D341Med (cell line): Measurements from ENCODE around the gene ADGRB2.

Experiments used
- DNase-seq: peaks from one replicate; pipeline ENCODE4 v3.0.0; 2012; ENCODE audit warnings: low spot score

The ADGRB2 gene

GRCh38 chr1:31763671-31764311 is 349 bp downstream of the ADGRB2 start:
- peak; percentile 76 for DNase-seq

GRCh38 chr1:31762726-31763670 is 1.1 kb downstream of the ADGRB2 start:
- DNase-seq, result peak; percentile 95

DNA sequence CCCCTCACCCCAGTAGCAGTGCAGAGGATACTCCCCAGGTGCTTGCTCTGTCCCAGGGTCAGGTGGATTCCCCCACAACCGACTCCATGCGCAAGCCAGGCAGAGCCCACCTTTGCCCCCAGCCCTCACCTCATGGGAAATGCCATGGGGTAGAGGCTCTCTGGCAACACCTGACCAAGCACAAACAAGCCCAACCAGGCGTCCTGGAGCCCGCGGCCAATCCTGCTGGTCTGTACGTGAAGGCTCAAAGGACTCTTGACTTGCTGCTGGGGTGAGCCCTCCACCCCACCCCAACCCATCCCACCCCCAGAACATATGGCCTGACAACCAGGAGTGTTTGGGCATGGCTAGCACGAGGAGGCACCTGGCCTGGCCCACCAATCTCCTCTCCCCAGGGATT is 1.8 kb downstream of the ADGRB2 start:
- no peak for DNase-seq

GRCh38 chr1:31761883-31762282 is 2.3 kb downstream of the ADGRB2 start:
- no peak for DNase-seq

- peak; percentile 59 for DNase-seq
Observed at GRCh38 chr1:31760471-31761470, 3.4 kb downstream of the ADGRB2 start.

GRCh38 chr1:31759298-31760023 is 4.7 kb downstream of the ADGRB2 start:
- DNase-seq, result no peak

DNA sequence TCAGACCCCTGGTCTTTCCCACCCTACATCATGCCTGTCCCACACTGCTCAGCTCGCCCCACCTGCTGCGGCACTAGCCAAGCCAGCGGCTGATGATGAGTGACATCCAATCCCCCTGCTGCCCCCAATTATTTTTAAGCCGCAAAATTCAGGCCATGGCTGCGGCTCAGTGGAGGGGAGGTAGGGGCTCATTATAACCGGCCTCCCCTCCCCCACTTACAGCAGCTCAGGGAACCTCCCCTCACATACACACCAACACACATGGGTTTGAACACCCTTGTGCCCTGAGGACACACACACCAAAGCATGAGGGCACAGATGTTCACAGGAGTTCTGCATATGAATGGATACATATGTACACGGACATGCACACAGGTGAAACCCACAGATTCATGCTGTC is 5.3 kb downstream of the ADGRB2 start:
- no peak for DNase-seq

DNA sequence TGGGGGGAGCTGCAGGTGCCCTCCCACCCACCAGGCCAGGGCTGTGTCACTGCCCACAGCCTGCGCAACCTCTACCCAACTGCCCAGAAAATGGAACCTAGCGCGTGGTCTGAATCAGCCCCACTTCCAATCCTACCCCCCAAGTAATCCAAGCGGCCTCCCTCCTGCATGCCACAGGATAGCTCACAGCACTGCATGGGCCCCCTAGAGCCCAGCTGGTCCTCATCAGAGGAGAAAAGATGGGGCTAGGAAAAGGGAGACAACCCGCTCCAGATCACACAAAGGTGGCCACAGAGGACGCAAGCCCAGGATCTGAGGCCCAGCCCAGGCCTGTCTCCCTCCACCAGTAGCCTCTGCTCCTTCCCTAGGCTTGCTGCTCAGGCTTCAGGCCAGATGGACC is 6.2 kb downstream of the ADGRB2 start:
- no peak for DNase-seq

- DNase-seq, result no peak
Observed at GRCh38 chr1:31757204-31757679, 6.9 kb downstream of the ADGRB2 start.

- DNase-seq, result no peak
Observed at GRCh38 chr1:31756578-31756977, 7.6 kb downstream of the ADGRB2 start.

- no peak for DNase-seq
Observed at GRCh38 chr1:31755850-31756492, 8.2 kb downstream of the ADGRB2 start.

- peak; percentile 66 for DNase-seq
Observed at GRCh38 chr1:31755197-31755611, 8.9 kb downstream of the ADGRB2 start.

DNA sequence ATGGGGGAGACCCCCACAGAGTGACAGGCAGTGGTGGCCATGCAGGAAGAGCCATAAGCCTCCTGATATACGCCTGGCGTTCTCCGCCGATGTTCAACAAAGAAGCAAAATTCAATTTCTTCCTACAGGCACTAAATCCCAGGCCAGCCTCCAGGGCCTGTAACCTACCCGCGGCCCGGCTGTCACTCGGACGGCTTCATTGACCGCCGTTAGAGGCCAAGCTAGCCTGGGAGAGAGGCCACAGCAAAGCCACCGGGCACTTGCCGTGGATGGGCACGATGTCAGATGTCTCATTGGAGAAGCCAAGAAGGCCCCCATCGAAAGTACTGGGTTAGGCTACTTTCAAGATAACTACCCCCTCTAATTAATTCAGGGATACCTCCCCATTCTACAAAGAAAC is 9.7 kb downstream of the ADGRB2 start:
- DNase-seq, result no peak

GRCh38 chr1:31753707-31754349 is 10.3 kb downstream of the ADGRB2 start:
- peak; percentile 72 for DNase-seq

- no peak for DNase-seq
Observed at GRCh38 chr1:31752952-31753475, 11.1 kb downstream of the ADGRB2 start.

DNA sequence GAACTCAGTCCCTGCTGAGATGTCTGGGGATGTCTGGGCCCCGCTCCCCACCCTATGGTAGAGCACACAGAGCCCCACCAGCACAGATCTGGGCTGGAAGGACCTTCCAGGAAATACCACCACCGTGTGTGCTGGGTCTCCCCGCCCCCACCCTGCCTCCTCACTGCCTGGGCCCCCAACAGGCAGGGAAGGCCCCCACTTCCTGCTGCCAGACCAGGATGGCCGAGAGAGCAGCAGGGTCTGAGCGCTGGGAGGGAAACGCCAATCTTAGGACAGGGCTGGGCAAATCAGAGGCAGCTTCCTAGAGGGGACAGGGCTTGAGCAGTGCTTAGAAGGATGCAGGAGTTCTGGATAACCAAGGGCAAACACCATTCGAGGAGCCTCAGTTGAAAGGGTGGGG is 11.9 kb downstream of the ADGRB2 start:
- DNase-seq, result no peak

- no peak for DNase-seq
Observed at GRCh38 chr1:31751822-31752241, 12.3 kb downstream of the ADGRB2 start.

- no peak for DNase-seq
Observed at GRCh38 chr1:31750858-31751510, 13.2 kb downstream of the ADGRB2 start.
